ENCODE measurements around the gene FOXK1. TPM values are rescaled to one million over a fixed set of nuclear protein-coding genes. Genes with fewer than 3 reads are reported as not detected.
"Not testable (repeated sequence)": the region's sequence is repeated elsewhere in the genome, so short reads cannot be mapped to it uniquely, and the experiment has no call there.

FOXK1 gene
- total RNA-seq, 2 experiments from 2014 or later: 34.6 to 34.7 TPM

DNA sequence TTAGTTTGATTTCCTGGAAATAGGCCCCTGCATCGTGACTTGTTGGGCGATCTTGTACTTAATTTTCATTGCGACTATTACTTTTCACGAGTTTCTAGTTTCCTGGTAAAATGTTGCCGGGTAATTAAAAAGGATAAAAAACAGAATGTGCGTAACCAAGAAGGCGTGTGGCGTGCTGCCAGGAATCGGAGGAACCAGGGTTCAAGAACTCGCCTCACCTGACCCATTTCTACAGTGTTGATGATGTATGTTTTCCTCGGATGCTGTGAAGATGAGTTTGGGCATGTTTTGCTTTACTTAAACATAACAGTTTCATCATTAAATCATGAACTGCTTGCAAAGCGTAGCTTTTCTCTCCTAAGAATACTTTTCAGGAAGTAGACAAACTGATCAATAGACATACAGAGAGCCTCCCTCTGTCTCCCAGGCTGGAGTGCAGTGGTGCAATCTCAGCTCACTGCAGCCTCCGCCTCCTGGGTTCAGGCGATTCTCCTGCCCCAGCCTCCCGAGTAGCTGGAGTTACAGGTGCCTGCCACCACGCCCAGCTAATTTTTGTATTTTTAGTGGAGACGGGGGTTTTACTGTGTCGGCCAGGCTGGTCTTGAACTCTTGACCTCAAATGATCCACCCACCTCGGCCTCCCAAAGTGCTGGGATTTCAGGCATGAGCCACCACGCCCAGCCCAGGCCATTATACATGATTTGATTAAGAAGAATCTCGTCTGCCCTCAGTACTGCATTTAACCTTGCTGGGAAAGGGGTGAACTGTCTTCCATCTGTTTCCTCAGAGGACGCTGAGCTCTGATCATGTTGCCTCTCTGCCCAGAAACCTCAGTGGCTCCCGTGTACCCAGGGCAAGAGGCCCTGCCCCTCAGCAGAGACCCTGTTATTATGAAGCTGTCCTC lies 9.1 kb downstream of the FOXK1 start:
- CTCF ChIA-PET: interaction anchor here (1.3 kb wide), 2 partner anchors 63 to 283 kb away, joined by 3 to 4 read pairs; no protein-coding TSS in a partner anchor
- POLR2A ChIA-PET: no interaction called here

DNA sequence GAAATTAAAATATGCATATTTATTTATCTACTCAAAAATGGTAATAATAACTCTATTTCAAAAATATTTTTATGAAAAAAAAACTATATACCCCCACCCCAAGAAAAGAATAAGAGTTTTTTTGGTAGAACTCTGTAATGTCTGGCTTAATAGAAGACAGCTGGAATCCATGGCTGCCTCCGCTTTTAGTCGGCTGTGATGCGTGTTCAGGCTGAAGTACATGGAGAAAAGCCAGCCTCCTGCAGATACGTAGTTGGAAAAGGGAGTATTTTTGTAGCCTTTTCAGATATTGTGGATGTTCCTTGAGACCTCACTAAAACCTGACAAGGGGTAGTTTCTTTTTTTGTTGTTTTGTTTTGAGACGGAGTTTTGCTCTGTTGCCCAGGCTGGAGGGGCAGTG lies 10.0 kb downstream of the FOXK1 start:
- ChIA-PET POLR2A (no interaction called here), CTCF (interaction anchor here (0.6 kb wide), 1 partner anchor 62 kb away, joined by 4 read pairs; no protein-coding TSS in a partner anchor)

- POLR2A ChIA-PET: not testable (repeated sequence)
- CTCF ChIA-PET: interaction anchor here (0.6 kb wide), 1 partner anchor 62 kb away, joined by 4 read pairs; no protein-coding TSS in a partner anchor
Observed at GRCh38 chr7:4692622-4693021, 10.5 kb downstream of the FOXK1 start.

- POLR2A ChIA-PET: no interaction called here
- CTCF ChIA-PET: no interaction called here
Observed at GRCh38 chr7:4693152-4693551, 11.1 kb downstream of the FOXK1 start.

DNA sequence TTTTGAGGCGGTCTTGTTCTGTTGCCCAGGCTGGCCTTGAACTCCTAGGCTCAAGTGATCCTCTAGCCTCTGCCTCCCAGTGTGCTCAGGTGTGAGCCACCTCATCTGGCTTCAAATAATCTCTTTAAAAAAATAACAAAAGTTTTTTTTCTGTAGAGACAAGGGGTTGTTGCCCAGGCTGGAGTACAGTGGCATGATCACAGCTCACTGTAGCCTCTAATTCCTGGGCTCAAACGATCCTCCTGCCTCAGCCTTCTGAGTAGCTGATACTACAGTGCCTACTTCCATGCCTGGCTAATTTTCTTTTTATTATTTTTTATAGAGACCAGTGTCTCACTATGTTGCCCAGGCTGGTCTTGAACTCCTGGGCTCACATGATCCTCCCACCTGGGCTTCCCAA lies 11.7 kb downstream of the FOXK1 start:
- POLR2A ChIA-PET: no interaction called here
- CTCF ChIA-PET: no interaction called here

DNA sequence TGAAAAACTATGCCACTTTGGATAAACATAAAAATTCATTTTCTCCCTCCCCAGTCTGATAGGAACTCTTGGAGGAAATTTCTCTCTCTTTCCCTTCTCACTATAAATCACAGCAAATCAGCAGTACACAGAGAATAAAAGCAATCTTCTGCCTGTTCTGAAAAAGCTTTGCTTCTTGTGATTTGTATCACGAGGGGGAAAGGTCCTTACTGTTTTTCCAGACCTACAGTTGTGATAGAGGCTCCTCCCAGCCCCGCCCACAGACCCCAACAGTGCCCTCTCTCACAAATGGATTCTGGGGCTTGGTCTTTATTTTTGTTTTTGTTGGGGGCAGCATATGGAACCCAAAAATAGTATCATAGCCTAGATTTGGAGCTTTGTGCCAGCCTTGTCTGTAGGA lies 12.2 kb downstream of the FOXK1 start:
- CTCF ChIA-PET: no interaction called here
- POLR2A ChIA-PET: no interaction called here

- ChIA-PET CTCF (no interaction called here), POLR2A (no interaction called here)
Observed at GRCh38 chr7:4698707-4699275, 16.7 kb downstream of the FOXK1 start.

DNA sequence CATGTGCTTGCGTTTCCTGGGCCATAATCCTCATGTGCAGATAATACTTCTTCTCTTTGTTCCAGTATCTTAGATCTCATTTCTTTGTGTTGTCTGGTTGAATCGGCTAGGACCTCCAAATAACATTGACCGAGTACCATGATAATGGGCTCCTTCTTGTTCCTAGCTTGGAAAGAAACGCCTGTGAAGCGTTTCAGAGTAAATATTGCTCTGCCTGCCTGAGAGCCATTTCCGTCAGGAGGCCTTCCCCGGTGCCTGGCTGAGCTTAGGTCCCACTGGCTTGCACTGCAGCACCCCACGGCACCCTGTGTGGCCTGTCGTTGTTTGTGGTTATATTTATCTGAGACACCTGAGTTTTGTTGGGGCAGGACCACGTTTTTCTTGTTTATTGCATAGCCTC lies 17.7 kb downstream of the FOXK1 start:
- POLR2A ChIA-PET: no interaction called here

DNA sequence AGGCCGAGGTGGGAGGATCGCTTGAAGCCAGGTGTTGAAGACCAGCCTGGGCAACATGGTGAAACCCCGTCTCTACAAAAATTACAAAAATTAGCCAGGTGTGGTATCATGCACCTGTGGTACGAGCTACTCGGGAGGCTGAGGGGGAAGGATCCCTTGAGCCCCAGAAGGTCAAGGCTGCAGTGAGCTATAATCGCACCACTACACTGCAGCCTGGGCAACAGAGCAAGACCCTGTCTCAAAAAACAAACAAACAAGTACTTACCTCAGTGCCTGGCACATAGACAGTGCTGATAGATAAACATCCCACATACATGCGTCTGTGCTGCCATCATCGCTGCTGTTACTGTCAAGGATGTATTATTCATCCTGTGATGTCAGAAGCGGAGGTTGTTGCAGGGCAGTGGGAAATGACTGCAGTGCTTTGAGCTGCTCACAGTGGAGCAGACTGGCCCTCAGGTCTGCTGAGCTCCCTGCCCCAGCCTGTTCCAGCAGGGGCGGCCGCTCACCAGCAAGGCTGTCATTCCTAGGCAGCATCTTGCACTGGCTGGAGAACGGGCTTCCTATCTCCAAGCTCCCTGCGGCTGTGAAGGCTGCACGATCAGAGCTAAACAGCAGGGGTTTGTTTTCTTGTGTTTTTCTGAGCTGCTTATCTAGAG lies 18.6 kb downstream of the FOXK1 start:
- CTCF ChIA-PET: no interaction called here
- POLR2A ChIA-PET: no interaction called here

More for the DNA sequence above, 17.7 kb downstream of the FOXK1 start:
- CTCF ChIA-PET: no interaction called here

DNA sequence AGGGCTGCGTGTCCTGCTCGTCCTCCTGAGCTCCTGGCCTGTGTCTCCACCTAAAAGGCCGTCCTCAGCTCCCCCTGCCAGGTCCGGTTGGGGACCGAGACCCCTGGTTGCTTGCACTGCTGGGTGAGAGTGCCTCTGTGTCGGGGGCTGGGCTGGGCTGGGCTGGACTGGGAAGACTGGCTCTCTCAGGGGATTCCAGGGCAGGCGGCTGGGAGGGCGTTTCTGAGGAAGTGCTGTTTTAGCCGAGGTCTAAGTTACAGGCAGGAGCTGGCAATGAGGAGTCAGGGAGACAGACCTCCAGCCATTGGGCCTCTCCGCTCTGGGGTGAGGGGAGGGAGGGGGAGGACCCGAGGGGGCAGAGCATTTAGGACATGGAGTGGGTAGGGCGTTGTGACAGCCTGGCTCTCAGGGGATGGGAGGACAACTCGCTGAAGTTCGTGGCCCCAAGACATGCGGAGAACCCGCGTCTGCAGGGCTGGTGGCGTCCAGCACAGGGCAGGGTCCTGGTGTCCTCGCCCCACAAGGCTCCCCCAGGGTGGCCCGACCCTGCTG lies 20.9 kb downstream of the FOXK1 start:
- CTCF ChIA-PET: no interaction called here
- POLR2A ChIA-PET: interaction anchor here (1.2 kb wide), 1 partner anchor 62 kb away, joined by 3 read pairs; no protein-coding TSS in a partner anchor

DNA sequence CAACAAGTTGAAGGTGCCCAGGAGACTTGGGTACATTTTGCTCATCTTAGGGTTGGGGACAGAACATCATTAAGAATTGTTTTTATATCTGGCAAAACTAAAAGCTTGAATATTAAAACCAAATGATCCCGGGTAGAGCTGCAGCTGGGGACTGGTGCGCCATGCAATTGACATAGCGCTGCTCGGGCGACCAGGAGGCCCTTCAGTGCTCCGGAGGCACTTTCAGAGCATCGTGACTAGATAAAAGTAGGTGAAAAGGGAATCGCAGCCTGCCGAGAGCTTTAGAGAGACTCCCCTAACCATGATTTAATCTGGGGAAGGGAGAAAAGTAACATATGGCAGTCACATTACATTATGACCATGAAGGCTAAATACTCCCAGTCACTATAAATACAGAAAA lies 21.4 kb downstream of the FOXK1 start:
- POLR2A ChIA-PET: no interaction called here

DNA sequence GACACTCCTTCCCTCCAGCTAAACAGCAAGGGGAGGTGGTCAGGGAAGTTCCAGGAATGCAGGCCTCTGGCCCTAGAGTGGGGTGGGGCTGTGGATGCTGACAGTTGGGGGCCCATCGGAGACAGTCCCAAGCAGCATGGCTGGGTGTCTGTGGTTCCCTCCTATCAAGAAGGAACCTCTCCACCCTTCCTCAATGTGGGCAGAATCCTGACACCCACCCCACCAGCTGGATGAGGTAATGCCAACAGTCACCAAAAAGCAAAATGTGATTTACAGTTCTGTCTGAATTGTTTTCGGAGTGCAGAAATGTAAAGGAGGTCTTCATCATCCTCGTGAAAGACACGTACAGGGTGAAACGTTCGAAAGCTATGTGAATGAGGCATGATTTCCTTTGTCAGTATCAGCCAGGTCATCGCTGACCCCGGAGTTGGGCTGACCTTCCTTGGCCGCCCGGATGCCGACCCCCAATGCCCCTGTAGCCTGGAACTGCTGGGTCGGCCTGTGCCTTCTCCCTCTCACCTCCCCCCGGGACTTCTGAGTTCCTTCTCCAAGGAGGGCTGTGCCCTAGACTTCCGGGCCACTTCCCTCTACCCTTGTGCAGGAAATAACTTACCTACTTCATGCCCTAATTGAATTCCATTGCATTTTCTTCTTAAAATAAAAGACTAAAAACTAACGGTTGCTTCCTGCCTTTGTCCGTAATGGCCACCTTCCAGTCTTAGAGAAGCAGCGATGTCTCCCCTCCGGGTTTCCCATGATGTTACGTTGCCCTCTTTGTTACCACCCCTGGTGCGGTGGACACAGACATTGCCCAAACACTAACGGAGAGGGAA lies 24.5 kb downstream of the FOXK1 start:
- CTCF ChIA-PET: no interaction called here
- POLR2A ChIA-PET: interaction anchor here (0.5 kb wide), 1 partner anchor 53 kb away, joined by 3 read pairs; no protein-coding TSS in a partner anchor

More for the DNA sequence above, 21.4 kb downstream of the FOXK1 start:
- CTCF ChIA-PET: no interaction called here

DNA sequence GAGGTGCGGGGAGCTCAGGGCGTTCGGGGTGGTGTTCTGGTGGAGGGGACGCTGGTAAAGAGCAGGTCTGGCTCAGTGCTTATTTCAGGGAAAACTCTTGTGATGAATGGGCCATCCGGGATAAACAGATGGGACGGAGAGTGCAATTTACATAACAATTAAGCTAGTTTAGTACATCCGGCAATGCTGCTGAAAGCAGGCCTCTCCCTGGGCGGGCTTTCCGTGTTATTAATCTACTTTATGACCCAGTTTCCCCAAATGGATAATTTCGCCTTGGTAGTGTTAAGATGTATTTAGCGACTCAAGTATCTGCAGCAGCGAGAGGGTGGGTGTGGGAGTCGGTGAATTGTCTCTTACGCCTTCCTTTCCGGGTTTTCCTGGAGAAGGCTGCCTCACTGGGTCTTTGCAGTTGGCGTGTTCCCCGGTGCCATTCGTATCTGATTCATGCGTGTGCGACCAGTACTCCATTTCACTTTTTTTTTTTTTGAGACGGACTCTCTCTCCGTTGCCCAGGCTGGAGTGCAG lies 25.2 kb downstream of the FOXK1 start:
- CTCF ChIA-PET: no interaction called here
- POLR2A ChIA-PET: no interaction called here

- ChIA-PET POLR2A (interaction anchor here (0.6 kb wide), 1 partner anchor 13 kb away, joined by 4 read pairs; no protein-coding TSS in a partner anchor), CTCF (no interaction called here)
Observed at GRCh38 chr7:4707980-4708411, 25.9 kb downstream of the FOXK1 start.

DNA sequence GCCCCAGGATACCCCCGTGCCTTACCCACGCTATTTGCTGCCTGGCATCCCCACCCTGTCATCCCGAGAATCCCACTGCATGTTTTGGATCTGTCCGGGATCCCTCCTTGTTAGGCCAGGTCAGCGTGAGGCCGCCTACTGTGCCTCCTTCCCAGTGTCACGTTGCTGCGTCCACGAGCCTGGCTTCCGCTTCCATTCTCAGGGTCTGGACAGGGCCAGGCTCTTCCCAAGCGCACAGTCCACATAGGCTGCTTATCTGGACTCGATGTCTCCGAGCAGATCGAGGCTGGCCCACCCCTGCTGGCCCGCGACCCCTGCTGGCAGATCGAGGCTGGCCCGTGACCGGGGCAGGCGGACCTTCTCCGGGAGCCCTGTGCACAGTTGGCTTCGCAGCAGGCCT lies 27.1 kb downstream of the FOXK1 start:
- POLR2A ChIA-PET: no interaction called here
- CTCF ChIA-PET: interaction anchor here (0.5 kb wide), 1 partner anchor 67 kb away, joined by 3 read pairs; no protein-coding TSS in a partner anchor

DNA sequence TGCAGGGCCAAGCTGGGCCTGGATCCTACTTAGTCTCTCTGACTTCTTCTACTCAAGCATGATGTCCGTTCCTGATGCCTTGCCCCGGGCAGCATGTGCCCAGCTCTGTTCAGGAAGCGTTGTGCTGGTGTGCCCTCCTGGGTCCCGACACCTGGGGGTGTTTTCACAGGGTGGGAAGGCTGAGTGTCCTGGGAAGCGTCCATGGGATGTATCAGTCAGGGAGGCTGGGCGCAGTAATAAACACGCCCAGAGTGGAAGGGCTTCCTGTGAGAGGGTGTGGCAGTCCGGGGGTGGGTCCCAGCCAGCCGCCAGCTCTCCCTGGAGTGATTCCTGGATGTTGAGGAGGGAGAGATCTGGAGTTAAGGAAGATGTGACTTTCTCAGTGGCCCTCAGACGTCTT lies 29.0 kb downstream of the FOXK1 start:
- POLR2A ChIA-PET: no interaction called here

DNA sequence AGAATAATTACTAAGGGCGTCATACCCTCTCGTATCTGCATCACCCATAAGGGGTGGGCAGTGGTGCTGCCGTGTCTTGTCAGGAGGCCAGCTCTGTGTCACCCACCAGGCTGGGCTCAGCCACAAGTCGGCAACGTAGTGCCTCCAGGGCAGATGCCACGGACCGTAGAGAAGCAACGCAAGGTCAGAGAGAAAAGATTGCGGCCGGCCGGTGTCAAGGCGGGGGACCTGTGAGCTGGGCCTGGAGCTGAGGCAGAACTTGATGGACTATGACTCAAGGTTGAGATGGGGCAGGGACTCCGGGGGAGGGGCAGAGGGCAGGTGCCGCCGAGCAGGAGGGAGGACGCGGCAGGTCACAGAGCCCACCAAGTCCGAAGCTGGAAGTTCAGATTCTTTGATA lies 29.5 kb downstream of the FOXK1 start:
- ChIA-PET CTCF (interaction anchor here (1.8 kb wide), 1 partner anchor 13 kb away, joined by 6 read pairs; no protein-coding TSS in a partner anchor), POLR2A (no interaction called here)

More for the DNA sequence above, 29.0 kb downstream of the FOXK1 start:
- CTCF ChIA-PET: interaction anchor here (0.7 to 1.2 kb wide), 2 partner anchors 10 to 374 kb away, joined by 3 to 4 read pairs; no protein-coding TSS in a partner anchor

DNA sequence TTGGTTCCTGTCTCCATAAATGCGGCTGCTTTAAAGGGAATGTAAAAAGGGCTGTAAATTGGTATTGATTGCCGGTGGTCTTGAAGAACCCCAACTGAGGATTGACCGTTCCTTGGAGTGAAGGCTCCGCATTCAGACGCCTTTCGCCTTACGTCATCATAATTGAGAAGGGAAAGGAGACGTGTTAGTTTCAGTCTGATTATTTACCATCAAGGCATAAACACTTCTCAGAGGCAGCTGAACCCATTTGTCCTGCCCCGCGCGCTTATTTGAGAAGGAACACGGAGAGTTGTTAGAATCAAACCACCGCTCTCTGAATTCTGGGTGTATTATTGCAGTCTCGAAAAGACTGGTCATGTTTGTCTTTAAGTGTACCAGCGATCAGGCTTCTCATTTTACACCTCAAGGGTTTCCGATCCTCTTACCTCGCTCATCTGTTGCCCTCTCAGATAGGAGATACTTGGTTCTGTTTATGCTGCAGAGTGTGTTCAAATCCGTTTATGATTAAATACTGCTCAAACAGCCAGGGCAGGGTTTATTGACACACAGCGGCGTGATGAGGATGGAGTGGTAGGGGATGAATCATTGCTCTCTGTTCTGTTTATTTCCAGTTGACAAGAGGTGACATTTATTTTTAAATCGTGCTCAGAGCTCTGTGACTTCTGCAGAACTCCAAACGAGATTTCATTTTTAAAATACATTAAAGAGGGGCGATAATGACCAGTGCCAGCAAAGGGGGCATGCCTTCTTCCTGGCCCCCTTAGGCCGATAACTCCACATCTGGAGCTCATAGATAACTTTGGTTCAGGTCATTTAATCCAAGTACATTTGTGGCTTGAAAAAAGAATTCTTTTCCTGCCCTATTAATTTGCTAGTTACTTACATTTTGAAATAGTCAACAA lies 30.4 kb downstream of the FOXK1 start:
- CTCF ChIA-PET: interaction anchor here (0.6 to 1.8 kb wide), 2 partner anchors 12 to 62 kb away, joined by 3 to 6 read pairs; no protein-coding TSS in a partner anchor
- POLR2A ChIA-PET: interaction anchor here (0.6 to 1.2 kb wide), 2 partner anchors 12 to 470 kb away, joined by 3 to 6 read pairs; no protein-coding TSS in a partner anchor

Measured in activated CD8-positive, alpha-beta memory T cell treated with anti-CD3 and anti-CD28 coated beads for 36 hours (primary cell).